Nucleus accumbens (tissue), 56 donors: ENCODE measurements around the gene ADAMTS15.

Experiments
- DNase-seq, 56 donors: peaks; one replicate each; lab custom pipeline; 2025; lab: John Stamatoyannopoulos, UW

ADAMTS15 gene

GRCh38 chr11:130448416-130449309, at the start of gene ADAMTS15:
Gene ADAMTS15 (plus strand): TSS chr11:130448645. CDS start chr11:130448974, 329 bp downstream.
- DNase-seq: peak in 9 of 56 donors; percentile 12 to 52 (median 35)

- no peak for DNase-seq
These were observed 49.2 kb upstream of the ADAMTS15 start for GRCh38 chr11:130399196-130399595.

- no peak for DNase-seq
These were observed 47.5 kb upstream of the ADAMTS15 start for GRCh38 chr11:130400781-130401483.

- no peak for DNase-seq
These were observed 45.9 kb upstream of the ADAMTS15 start for GRCh38 chr11:130402570-130402969.

GRCh38 chr11:130403271-130403804, 45.1 kb upstream of the ADAMTS15 start:
- DNase-seq: peak in 40 of 56 donors; percentile 13 to 74 (median 44)

GRCh38 chr11:130403967-130404366, 44.5 kb upstream of the ADAMTS15 start:
- no peak for DNase-seq

- DNase-seq: no peak
These were observed 43.7 kb upstream of the ADAMTS15 start for GRCh38 chr11:130404727-130405126.

- DNase-seq: no peak
These were observed 43.0 kb upstream of the ADAMTS15 start for GRCh38 chr11:130405428-130405827.

- DNase-seq: peak in 1 of 56 donors; percentile 46
These were observed 40.5 kb upstream of the ADAMTS15 start for GRCh38 chr11:130407978-130408377.

GRCh38 chr11:130408401-130408890, 40.0 kb upstream of the ADAMTS15 start:
- DNase-seq: no peak

GRCh38 chr11:130408901-130409300, 39.5 kb upstream of the ADAMTS15 start:
- DNase-seq: no peak

- DNase-seq: peak in 2 of 56 donors; percentile 26
These were observed 38.7 kb upstream of the ADAMTS15 start for GRCh38 chr11:130409594-130410388.

GRCh38 chr11:130411223-130411622, 37.2 kb upstream of the ADAMTS15 start:
- DNase-seq: no peak

GRCh38 chr11:130413405-130414106, 34.9 kb upstream of the ADAMTS15 start:
- peak in 9 of 56 donors; percentile 8 to 34 (median 12) for DNase-seq

- DNase-seq: no peak
These were observed 34.1 kb upstream of the ADAMTS15 start for GRCh38 chr11:130414107-130415080.

GRCh38 chr11:130415731-130416529, 32.5 kb upstream of the ADAMTS15 start:
- DNase-seq: peak in 9 of 56 donors; percentile 8 to 50 (median 25)

- DNase-seq: no peak
These were observed 31.9 kb upstream of the ADAMTS15 start for GRCh38 chr11:130416530-130416882.

- DNase-seq: no peak
These were observed 31.5 kb upstream of the ADAMTS15 start for GRCh38 chr11:130416906-130417305.
